ENCODE results near the gene PATL2.
"Not testable (repeated sequence)": the region's sequence is repeated elsewhere in the genome, so short reads cannot be mapped to it uniquely, and the experiment has no call there.

DNA sequence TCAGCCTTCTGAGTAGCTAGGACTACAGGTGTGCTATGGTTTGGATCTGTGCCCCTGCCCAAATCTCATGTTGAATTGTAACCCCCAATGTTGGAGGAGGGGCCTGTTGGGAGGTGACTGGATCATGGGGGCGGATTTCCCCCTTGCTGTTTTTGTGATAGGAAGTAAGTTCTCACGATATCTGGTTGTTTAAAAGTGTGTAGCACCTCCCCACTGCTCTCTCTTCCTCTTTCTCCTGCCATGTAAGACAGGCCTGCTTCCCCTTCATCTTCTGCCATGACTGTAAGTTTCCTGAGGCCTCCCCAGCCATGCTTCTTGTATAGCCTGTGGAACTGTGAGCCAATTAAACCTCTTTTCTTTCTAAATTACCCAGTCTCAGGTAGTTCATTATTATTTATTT lies 85.8 kb downstream of the PATL2 start:
- TF ChIP-seq, protein P1, sequence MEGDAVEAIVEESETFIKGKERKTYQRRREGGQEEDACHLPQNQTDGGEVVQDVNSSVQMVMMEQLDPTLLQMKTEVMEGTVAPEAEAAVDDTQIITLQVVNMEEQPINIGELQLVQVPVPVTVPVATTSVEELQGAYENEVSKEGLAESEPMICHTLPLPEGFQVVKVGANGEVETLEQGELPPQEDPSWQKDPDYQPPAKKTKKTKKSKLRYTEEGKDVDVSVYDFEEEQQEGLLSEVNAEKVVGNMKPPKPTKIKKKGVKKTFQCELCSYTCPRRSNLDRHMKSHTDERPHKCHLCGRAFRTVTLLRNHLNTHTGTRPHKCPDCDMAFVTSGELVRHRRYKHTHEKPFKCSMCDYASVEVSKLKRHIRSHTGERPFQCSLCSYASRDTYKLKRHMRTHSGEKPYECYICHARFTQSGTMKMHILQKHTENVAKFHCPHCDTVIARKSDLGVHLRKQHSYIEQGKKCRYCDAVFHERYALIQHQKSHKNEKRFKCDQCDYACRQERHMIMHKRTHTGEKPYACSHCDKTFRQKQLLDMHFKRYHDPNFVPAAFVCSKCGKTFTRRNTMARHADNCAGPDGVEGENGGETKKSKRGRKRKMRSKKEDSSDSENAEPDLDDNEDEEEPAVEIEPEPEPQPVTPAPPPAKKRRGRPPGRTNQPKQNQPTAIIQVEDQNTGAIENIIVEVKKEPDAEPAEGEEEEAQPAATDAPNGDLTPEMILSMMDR (conservative IDR thresholded peaks at IDR 0.05; ENCODE audit: low read depth in 2 of 2) = not testable (repeated sequence)
- TF ChIP-seq POLR2AphosphoS5 (IDR thresholded peaks at IDR 0.05; ENCODE audit: low read depth); EZH2 (IDR thresholded peaks at IDR 0.05; ENCODE audit: low read depth, unreplicated experiment); ZNF114 (CRISPR knock-in tag; IDR thresholded peaks at IDR 0.05); JUNB (IDR thresholded peaks at IDR 0.05; ENCODE audit: unreplicated experiment); ZNF331 (CRISPR knock-in tag; IDR thresholded peaks at IDR 0.05; ENCODE audit: low read depth); STAT1 (IDR thresholded peaks at IDR 0.05; ENCODE audit: unreplicated experiment); EZH2phosphoT487 (IDR thresholded peaks at IDR 0.05; ENCODE audit: unreplicated experiment): not testable (repeated sequence)
- TF ChIP-seq, protein P2, sequence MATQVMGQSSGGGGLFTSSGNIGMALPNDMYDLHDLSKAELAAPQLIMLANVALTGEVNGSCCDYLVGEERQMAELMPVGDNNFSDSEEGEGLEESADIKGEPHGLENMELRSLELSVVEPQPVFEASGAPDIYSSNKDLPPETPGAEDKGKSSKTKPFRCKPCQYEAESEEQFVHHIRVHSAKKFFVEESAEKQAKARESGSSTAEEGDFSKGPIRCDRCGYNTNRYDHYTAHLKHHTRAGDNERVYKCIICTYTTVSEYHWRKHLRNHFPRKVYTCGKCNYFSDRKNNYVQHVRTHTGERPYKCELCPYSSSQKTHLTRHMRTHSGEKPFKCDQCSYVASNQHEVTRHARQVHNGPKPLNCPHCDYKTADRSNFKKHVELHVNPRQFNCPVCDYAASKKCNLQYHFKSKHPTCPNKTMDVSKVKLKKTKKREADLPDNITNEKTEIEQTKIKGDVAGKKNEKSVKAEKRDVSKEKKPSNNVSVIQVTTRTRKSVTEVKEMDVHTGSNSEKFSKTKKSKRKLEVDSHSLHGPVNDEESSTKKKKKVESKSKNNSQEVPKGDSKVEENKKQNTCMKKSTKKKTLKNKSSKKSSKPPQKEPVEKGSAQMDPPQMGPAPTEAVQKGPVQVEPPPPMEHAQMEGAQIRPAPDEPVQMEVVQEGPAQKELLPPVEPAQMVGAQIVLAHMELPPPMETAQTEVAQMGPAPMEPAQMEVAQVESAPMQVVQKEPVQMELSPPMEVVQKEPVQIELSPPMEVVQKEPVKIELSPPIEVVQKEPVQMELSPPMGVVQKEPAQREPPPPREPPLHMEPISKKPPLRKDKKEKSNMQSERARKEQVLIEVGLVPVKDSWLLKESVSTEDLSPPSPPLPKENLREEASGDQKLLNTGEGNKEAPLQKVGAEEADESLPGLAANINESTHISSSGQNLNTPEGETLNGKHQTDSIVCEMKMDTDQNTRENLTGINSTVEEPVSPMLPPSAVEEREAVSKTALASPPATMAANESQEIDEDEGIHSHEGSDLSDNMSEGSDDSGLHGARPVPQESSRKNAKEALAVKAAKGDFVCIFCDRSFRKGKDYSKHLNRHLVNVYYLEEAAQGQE (IDR thresholded peaks at IDR 0.05; ENCODE audit: unreplicated experiment) = not testable (repeated sequence)
- TF ChIP-seq, protein P3, sequence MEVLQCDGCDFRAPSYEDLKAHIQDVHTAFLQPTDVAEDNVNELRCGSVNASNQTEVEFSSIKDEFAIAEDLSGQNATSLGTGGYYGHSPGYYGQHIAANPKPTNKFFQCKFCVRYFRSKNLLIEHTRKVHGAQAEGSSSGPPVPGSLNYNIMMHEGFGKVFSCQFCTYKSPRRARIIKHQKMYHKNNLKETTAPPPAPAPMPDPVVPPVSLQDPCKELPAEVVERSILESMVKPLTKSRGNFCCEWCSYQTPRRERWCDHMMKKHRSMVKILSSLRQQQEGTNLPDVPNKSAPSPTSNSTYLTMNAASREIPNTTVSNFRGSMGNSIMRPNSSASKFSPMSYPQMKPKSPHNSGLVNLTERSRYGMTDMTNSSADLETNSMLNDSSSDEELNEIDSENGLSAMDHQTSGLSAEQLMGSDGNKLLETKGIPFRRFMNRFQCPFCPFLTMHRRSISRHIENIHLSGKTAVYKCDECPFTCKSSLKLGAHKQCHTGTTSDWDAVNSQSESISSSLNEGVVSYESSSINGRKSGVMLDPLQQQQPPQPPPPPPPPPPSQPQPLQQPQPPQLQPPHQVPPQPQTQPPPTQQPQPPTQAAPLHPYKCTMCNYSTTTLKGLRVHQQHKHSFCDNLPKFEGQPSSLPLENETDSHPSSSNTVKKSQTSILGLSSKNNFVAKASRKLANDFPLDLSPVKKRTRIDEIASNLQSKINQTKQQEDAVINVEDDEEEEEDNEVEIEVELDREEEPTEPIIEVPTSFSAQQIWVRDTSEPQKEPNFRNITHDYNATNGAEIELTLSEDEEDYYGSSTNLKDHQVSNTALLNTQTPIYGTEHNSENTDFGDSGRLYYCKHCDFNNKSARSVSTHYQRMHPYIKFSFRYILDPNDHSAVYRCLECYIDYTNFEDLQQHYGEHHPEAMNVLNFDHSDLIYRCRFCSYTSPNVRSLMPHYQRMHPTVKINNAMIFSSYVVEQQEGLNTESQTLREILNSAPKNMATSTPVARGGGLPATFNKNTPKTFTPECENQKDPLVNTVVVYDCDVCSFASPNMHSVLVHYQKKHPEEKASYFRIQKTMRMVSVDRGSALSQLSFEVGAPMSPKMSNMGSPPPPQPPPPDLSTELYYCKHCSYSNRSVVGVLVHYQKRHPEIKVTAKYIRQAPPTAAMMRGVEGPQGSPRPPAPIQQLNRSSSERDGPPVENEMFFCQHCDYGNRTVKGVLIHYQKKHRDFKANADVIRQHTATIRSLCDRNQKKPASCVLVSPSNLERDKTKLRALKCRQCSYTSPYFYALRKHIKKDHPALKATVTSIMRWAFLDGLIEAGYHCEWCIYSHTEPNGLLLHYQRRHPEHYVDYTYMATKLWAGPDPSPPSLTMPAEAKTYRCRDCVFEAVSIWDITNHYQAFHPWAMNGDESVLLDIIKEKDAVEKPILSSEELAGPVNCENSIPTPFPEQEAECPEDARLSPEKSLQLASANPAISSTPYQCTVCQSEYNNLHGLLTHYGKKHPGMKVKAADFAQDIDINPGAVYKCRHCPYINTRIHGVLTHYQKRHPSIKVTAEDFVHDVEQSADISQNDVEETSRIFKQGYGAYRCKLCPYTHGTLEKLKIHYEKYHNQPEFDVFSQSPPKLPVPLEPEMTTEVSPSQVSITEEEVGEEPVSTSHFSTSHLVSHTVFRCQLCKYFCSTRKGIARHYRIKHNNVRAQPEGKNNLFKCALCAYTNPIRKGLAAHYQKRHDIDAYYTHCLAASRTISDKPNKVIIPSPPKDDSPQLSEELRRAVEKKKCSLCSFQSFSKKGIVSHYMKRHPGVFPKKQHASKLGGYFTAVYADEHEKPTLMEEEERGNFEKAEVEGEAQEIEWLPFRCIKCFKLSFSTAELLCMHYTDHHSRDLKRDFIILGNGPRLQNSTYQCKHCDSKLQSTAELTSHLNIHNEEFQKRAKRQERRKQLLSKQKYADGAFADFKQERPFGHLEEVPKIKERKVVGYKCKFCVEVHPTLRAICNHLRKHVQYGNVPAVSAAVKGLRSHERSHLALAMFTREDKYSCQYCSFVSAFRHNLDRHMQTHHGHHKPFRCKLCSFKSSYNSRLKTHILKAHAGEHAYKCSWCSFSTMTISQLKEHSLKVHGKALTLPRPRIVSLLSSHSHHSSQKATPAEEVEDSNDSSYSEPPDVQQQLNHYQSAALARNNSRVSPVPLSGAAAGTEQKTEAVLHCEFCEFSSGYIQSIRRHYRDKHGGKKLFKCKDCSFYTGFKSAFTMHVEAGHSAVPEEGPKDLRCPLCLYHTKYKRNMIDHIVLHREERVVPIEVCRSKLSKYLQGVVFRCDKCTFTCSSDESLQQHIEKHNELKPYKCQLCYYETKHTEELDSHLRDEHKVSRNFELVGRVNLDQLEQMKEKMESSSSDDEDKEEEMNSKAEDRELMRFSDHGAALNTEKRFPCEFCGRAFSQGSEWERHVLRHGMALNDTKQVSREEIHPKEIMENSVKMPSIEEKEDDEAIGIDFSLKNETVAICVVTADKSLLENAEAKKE (CRISPR knock-in tag; IDR thresholded peaks at IDR 0.05) = not testable (repeated sequence)
- TF ChIP-seq, protein P4, sequence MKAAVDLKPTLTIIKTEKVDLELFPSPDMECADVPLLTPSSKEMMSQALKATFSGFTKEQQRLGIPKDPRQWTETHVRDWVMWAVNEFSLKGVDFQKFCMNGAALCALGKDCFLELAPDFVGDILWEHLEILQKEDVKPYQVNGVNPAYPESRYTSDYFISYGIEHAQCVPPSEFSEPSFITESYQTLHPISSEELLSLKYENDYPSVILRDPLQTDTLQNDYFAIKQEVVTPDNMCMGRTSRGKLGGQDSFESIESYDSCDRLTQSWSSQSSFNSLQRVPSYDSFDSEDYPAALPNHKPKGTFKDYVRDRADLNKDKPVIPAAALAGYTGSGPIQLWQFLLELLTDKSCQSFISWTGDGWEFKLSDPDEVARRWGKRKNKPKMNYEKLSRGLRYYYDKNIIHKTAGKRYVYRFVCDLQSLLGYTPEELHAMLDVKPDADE (IDR thresholded peaks at IDR 0.05) = not testable (repeated sequence)
